HG02884 (cell line): ENCODE results near the gene UFM1.
"Not testable (repeated sequence)": the region's sequence is repeated elsewhere in the genome, so short reads cannot be mapped to it uniquely, and the experiment has no call there.

ENCODE experiments used
- ATAC-seq: cut with Tn5 transposase; IDR thresholded peaks from one replicate; pipeline ENCODE4 v1.9.1; 2021; ENCODE audit warnings: mild to moderate bottlenecking, moderate library complexity; ENCODE audit not compliant: unreplicated experiment

UFM1 gene

GRCh38 chr13:38363746-38364145, 14.1 kb downstream of the UFM1 start:
- not testable (repeated sequence) for ATAC-seq

- no peak for ATAC-seq
Observed at GRCh38 chr13:38365661-38366060, 16.0 kb downstream of the UFM1 start.

- peak; percentile 66 for ATAC-seq
Observed at GRCh38 chr13:38366954-38367645, 17.4 kb downstream of the UFM1 start.

GRCh38 chr13:38369058-38369457, 19.4 kb downstream of the UFM1 start:
- no peak for ATAC-seq

- not testable (repeated sequence) for ATAC-seq
Observed at GRCh38 chr13:38370096-38370495, 20.4 kb downstream of the UFM1 start.

- ATAC-seq = no peak
Observed at GRCh38 chr13:38372820-38373383, 23.3 kb downstream of the UFM1 start.

GRCh38 chr13:38376546-38376945, 26.9 kb downstream of the UFM1 start:
- ATAC-seq = no peak

GRCh38 chr13:38381890-38382289, 32.2 kb downstream of the UFM1 start:
- ATAC-seq = no peak

GRCh38 chr13:38382946-38383345, 33.3 kb downstream of the UFM1 start:
- no peak for ATAC-seq

- no peak for ATAC-seq
Observed at GRCh38 chr13:38384171-38384570, 34.5 kb downstream of the UFM1 start.

- ATAC-seq = no peak
Observed at GRCh38 chr13:38385153-38385891, 35.7 kb downstream of the UFM1 start.

GRCh38 chr13:38386421-38386820, 36.8 kb downstream of the UFM1 start:
- ATAC-seq = no peak

- no peak for ATAC-seq
Observed at GRCh38 chr13:38391341-38391740, 41.7 kb downstream of the UFM1 start.

GRCh38 chr13:38394777-38395496, 45.3 kb downstream of the UFM1 start:
- no peak for ATAC-seq

- no peak for ATAC-seq
Observed at GRCh38 chr13:38395497-38395788, 45.8 kb downstream of the UFM1 start.

- no peak for ATAC-seq
Observed at GRCh38 chr13:38398711-38399493, 49.3 kb downstream of the UFM1 start.

GRCh38 chr13:38399535-38399934, 49.9 kb downstream of the UFM1 start:
- ATAC-seq = no peak

GRCh38 chr13:38401276-38401675, 51.6 kb downstream of the UFM1 start:
- no peak for ATAC-seq

- ATAC-seq = no peak
Observed at GRCh38 chr13:38405216-38405615, 55.6 kb downstream of the UFM1 start.

- ATAC-seq = no peak
Observed at GRCh38 chr13:38409771-38410170, 60.1 kb downstream of the UFM1 start.

- ATAC-seq = no peak
Observed at GRCh38 chr13:38412266-38412665, 62.6 kb downstream of the UFM1 start.
